ENCODE measurements around the gene PRRT3. TPM values are rescaled to one million over a fixed set of nuclear protein-coding genes. Genes with fewer than 3 reads are reported as not detected.

The PRRT3 gene
- total RNA-seq: 4.2 and 4.3 TPM in 2 replicates

- DNase-seq (peak; percentile 41), ATAC-seq (ENCODE audit: low read depth) (peak; percentile 90)
- H3K4me3 Mint-ChIP-seq: peak within 1 kb of the TSS; percentile 85
- TF ChIP-seq CTCF (IDR thresholded peaks at IDR 0.05): no peak
- peaks cover 15% of the 10 kb centered on the region for H3K4me1 Mint-ChIP-seq
- no peak within 1 kb of the TSS for H3K27ac Mint-ChIP-seq
- intact Hi-C loops (cut with micrococcal nuclease): loop anchor here (1.0 to 2.0 kb wide), 4 partner anchors 19 to 296 kb away; partner anchors contain the start of genes CRELD1, EMC3 and TATDN2
- H3K36me3 Mint-ChIP-seq (ENCODE audit: low read depth): no peaks in the 10 kb centered on the region
- H3K27me3 Mint-ChIP-seq: no peaks in the 10 kb centered on the region
- ChIA-PET POLR2A (interaction anchor here (0.6 to 2.4 kb wide), 6 partner anchors 18 to 296 kb away, joined by 3 to 20 read pairs (median 6); partner anchors contain the start of genes CRELD1, EMC3, JAGN1 and TATDN2), CTCF (interaction anchor here (0.6 to 0.9 kb wide), 3 partner anchors 20 to 35 kb away, joined by 3 to 4 read pairs (median 3); partner anchors contain the start of gene EMC3)
- H3K9me3 Mint-ChIP-seq: no peaks in the 10 kb centered on the region
These were observed at the start of gene PRRT3 for GRCh38 chr3:9951962-9952805. TSS of gene PRRT3 (minus strand) at chr3:9952408. CDS start at chr3:9950115, 2,293 bp downstream.

GRCh38 chr3:10000686-10001085 is 48.5 kb upstream of the PRRT3 start:
- intact Hi-C loops (cut with micrococcal nuclease): no loop called here
- ATAC-seq (ENCODE audit: low read depth) (no peak), DNase-seq (no peak)
- H3K27me3 Mint-ChIP-seq: no peaks in the 10 kb centered on the region
- no peaks in the 10 kb centered on the region for H3K9me3 Mint-ChIP-seq
- H3K36me3 Mint-ChIP-seq (ENCODE audit: low read depth): peaks cover 62% of the 10 kb centered on the region
- ChIA-PET CTCF (no interaction called here), POLR2A (interaction anchor here (1.5 kb wide), 1 partner anchor 25 kb away, joined by 4 read pairs; the partner anchor contains the start of gene FANCD2)
- H3K4me3 Mint-ChIP-seq: no peak overlapping the region
- no peaks in the 10 kb centered on the region for H3K4me1 Mint-ChIP-seq
- no peak for TF ChIP-seq CTCF (IDR thresholded peaks at IDR 0.05)
- no peak overlapping the region for H3K27ac Mint-ChIP-seq

GRCh38 chr3:9994086-9994844 is 42.1 kb upstream of the PRRT3 start:
- H3K4me3 Mint-ChIP-seq: no peak overlapping the region
- POLR2A ChIA-PET: no interaction called here
- CTCF ChIA-PET: no interaction called here

GRCh38 chr3:9986230-9986725 is 34.1 kb upstream of the PRRT3 start:
- Mint-ChIP-seq H3K27ac (peak overlapping the region; percentile 100), H3K9me3 (no peaks in the 10 kb centered on the region), H3K4me3 (peak overlapping the region; percentile 98), H3K4me1 (peaks cover 24% of the 10 kb centered on the region), H3K27me3 (no peaks in the 10 kb centered on the region), H3K36me3 (ENCODE audit: low read depth) (peaks cover 22% of the 10 kb centered on the region)
- DNase-seq: no peak
- CTCF ChIA-PET: interaction anchor here (1.5 to 1.6 kb wide), 2 partner anchors 34 to 54 kb away, joined by 4 read pairs; partner anchors contain the start of gene PRRT3
- POLR2A ChIA-PET: interaction anchor here (0.6 to 2.9 kb wide), 28 partner anchors 8 to 1343 kb away, joined by 3 to 41 read pairs (median 6); partner anchors contain the start of genes ARPC4, CRELD1, FANCD2 and GHRL
- ATAC-seq (ENCODE audit: low read depth): peak; percentile 28
- no peak for TF ChIP-seq CTCF (IDR thresholded peaks at IDR 0.05)
- intact Hi-C loops (cut with micrococcal nuclease): loop anchor here (1.0 to 10.0 kb wide), 8 partner anchors 34 to 335 kb away; partner anchors contain the start of genes ARPC4, BRK1, BRPF1 and PRRT3

More at GRCh38 chr3:9994086-9994844, 42.1 kb upstream of the PRRT3 start:
- no peak for TF ChIP-seq CTCF (IDR thresholded peaks at IDR 0.05)
- DNase-seq: no peak
- H3K27ac Mint-ChIP-seq: no peak overlapping the region
- ATAC-seq (ENCODE audit: low read depth): no peak
- H3K4me1 Mint-ChIP-seq: no peaks in the 10 kb centered on the region
- H3K36me3 Mint-ChIP-seq (ENCODE audit: low read depth): peaks cover 43% of the 10 kb centered on the region
- intact Hi-C loops (cut with micrococcal nuclease): no loop called here
- no peaks in the 10 kb centered on the region for H3K27me3 Mint-ChIP-seq
- no peaks in the 10 kb centered on the region for H3K9me3 Mint-ChIP-seq
